ENCODE measurements around the gene GNA12.

GNA12 gene

DNA sequence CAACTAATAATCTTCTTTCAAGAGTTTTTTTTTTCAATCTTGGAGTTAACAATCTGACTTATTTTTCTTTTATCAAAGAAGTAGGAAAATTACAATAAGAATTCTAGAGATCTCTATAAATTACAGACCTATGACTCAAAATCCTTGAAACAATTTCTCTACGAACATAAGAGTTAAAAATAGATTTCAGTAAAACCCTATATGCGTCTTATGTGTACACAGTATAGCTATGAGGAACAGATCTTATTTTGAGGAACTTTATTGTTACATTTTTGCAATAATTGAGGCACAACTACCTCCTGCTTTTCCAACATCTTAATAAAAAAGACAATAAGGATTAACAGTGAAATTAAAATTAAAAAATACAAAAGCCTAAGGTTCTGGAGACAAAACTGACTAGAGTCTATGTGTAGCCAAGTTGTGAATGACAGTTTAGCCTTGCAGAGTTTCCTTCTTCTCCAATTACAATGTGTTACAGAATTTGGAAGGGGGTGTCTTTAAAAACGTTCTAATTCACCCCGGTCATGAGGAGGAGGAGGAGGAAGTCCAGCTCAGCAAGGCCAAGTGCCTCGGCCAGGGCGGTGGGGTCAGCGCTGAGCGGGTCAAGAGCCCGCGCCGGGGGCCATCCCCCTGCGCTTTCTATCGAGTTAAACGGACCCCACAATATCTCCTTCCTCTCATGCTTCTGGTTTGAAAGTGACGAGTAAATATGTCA is 115.6 kb downstream of the GNA12 start:
- TF ChIP-seq FOXP2 (optimal IDR thresholded peaks at IDR 0.05; ENCODE audit: borderline replicate concordance, extremely low read depth, extremely low read length, insufficient read depth) (no peak), TAF1 (IDR thresholded peaks at IDR 0.05; ENCODE audit: borderline replicate concordance, insufficient read depth, low read length) (no peak), SIN3A (IDR thresholded peaks at IDR 0.05; ENCODE audit: borderline replicate concordance, insufficient read depth, low read length) (no peak), POLR2AphosphoS5 (IDR thresholded peaks at IDR 0.05; ENCODE audit: low read depth, low read length) (no peak)
- TF ChIP-seq, protein P1, sequence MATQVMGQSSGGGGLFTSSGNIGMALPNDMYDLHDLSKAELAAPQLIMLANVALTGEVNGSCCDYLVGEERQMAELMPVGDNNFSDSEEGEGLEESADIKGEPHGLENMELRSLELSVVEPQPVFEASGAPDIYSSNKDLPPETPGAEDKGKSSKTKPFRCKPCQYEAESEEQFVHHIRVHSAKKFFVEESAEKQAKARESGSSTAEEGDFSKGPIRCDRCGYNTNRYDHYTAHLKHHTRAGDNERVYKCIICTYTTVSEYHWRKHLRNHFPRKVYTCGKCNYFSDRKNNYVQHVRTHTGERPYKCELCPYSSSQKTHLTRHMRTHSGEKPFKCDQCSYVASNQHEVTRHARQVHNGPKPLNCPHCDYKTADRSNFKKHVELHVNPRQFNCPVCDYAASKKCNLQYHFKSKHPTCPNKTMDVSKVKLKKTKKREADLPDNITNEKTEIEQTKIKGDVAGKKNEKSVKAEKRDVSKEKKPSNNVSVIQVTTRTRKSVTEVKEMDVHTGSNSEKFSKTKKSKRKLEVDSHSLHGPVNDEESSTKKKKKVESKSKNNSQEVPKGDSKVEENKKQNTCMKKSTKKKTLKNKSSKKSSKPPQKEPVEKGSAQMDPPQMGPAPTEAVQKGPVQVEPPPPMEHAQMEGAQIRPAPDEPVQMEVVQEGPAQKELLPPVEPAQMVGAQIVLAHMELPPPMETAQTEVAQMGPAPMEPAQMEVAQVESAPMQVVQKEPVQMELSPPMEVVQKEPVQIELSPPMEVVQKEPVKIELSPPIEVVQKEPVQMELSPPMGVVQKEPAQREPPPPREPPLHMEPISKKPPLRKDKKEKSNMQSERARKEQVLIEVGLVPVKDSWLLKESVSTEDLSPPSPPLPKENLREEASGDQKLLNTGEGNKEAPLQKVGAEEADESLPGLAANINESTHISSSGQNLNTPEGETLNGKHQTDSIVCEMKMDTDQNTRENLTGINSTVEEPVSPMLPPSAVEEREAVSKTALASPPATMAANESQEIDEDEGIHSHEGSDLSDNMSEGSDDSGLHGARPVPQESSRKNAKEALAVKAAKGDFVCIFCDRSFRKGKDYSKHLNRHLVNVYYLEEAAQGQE (IDR thresholded peaks at IDR 0.05; ENCODE audit: insufficient read depth in 1 of 2, low read depth in 2 of 2, low read length in 2 of 2): no peak

DNA sequence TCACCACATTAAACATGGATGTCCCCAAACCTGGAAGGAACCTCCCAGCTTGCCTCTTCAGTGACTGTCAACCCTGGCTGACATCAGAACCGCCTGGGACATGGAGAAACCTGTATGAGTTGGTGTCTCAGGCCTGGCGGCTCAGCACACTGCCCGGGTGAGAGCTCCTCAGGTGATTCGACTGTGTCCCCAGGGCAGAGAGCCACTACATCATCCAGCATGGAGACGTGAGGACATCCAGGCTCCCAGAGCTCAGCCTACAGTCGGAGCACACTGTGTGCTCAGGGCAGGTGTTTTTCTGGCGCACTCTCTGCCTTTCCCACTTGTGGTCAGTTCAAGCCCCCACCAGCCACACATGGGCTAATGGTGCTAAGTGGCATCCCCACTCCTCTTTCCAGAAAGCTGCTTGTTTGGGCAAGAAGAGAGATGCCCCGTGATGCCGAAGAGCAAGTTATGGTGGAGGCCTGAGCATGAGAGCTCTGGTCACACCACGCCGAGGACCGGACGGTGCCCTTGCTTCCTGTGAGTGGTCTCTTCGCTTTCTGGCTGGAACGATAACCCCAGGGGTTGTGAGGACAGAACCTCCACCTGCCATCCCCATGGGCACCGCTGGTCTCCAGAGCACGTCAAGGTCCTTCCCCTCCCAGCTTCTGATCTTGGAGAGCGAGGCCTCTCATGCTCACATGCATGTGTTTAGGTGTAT is 117.6 kb downstream of the GNA12 start:
- TF ChIP-seq POLR2AphosphoS5 (IDR thresholded peaks at IDR 0.05; ENCODE audit: low read depth, low read length) (no peak), TAF1 (IDR thresholded peaks at IDR 0.05; ENCODE audit: borderline replicate concordance, insufficient read depth, low read length) (no peak), SIN3A (IDR thresholded peaks at IDR 0.05; ENCODE audit: borderline replicate concordance, insufficient read depth, low read length) (no peak)

DNA sequence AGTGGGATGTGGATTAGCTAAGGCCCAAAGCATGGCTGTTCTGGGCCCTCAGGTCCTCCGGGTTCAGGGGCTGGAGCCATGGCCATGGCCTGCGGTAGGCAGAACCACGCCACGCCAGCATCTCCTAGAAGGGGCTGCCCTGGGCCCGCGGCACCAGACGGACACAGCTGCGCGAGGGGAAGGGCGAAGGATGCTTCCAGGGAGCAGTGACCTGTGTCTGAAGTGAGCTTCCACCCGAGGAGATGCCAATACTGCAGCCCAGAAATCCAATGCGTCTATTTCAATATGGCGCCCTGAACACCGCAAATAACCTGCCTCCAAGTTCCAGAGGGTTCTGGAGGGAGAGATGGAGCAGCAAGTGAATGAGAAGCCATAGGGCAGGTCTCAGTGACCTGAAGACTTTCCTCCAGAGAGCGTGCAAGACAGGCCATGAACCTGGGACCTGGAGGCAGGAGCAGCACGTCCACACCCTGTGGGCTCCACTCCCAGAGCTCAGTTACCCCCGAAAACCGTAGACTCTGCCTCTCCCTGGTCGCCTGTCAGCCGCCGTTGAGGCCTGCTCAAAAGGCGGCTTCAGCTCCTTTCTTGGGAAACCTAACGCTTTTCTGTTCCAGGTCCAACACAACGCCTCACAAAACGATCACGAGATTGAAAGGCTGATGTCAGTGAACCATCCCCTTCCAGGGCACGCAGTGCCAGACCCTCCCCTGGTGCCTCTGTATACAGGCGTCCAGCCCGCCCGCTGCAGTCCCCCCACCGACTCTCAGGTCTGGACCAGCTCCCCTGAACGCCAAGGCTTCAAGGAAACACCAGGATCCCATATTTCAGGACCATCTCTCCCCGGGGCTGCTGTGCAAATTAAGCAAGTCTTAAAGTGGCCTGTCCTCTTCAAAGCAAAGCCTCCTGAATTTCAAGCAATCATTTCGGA is 118.7 kb downstream of the GNA12 start:
- TF ChIP-seq POLR2AphosphoS5 (IDR thresholded peaks at IDR 0.05; ENCODE audit: low read depth, low read length) (no peak), FOXP2 (optimal IDR thresholded peaks at IDR 0.05; ENCODE audit: borderline replicate concordance, extremely low read depth, extremely low read length, insufficient read depth) (no peak), SIN3A (IDR thresholded peaks at IDR 0.05; ENCODE audit: borderline replicate concordance, insufficient read depth, low read length) (no peak), TAF1 (IDR thresholded peaks at IDR 0.05; ENCODE audit: borderline replicate concordance, insufficient read depth, low read length) (no peak)
- TF ChIP-seq, protein P1 (IDR thresholded peaks at IDR 0.05; ENCODE audit: insufficient read depth in 1 of 2, low read depth in 2 of 2, low read length in 2 of 2): no peak

DNA sequence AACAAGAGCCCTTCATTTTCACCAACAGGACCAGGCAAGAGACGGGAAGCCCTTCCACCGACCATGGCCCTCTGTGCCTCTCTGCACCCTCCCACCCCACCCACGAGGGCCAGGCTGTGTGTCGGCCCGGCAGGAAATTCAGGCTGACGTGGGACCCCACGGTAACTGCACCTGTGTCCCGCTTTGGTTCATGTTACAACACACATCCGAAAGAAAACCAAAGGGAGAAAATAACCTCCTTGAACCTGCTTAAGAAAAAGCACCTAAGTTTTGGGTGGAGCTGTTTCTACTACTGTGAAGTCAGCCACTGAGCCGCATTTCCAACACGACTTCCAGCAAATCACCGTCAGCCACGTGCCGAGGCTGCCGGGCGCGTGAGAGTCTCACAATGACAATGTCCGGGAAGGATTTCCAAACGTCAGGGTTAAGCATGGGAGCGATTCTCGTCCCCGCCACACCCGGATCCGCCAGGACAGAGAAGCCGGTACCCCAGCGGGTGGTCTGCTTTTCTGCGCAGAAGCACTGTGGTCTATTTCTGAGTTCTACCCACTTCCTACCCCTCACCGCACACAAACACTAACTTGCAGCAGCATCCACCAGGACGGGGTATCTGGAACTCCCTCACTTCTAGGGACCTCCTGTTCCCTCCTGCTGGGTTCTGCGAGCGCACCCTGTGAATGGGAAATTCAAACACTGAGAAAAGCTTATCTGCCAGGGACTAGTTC is 119.5 kb downstream of the GNA12 start:
- no peak for TF ChIP-seq FOXP2 (optimal IDR thresholded peaks at IDR 0.05; ENCODE audit: borderline replicate concordance, extremely low read depth, extremely low read length, insufficient read depth)
- TF ChIP-seq POLR2AphosphoS5 (IDR thresholded peaks at IDR 0.05; ENCODE audit: low read depth, low read length): no peak
- TF ChIP-seq SIN3A (IDR thresholded peaks at IDR 0.05; ENCODE audit: borderline replicate concordance, insufficient read depth, low read length): no peak
- TF ChIP-seq TAF1 (IDR thresholded peaks at IDR 0.05; ENCODE audit: borderline replicate concordance, insufficient read depth, low read length): no peak
- TF ChIP-seq, protein P1 (IDR thresholded peaks at IDR 0.05; ENCODE audit: insufficient read depth in 1 of 2, low read depth in 2 of 2, low read length in 2 of 2): no peak

Measured in PFSK-1 (cell line).